K562 (cell line): Measurements from ENCODE around the gene TEPSIN. TPM values are rescaled to one million over a fixed set of nuclear protein-coding genes. Genes with fewer than 3 reads are reported as not detected.

Source experiments
- ARID2 ChIP-seq: fragments of 450-650 bp; IDR thresholded peaks from 2 replicates; pipeline ENCODE4 v1.6.1; 2017; ENCODE audit warnings: antibody characterized with exemption, mild to moderate bottlenecking
- CBX3 ChIP-seq, 2 experiments: IDR thresholded peaks; 1 replicate in 1 of 2; 2 replicates in 1 of 2; pipeline ENCODE4 v1.6.1; 2012; ENCODE audit warnings: inconsistent platforms in 2 of 2, low read length in 2 of 2, borderline replicate concordance in 1 of 2, control low read depth in 1 of 2
- DACH1 ChIP-seq: fragments of 450-650 bp; IDR thresholded peaks from 2 replicates; pipeline ENCODE4 v1.6.1; 2018; ENCODE audit not compliant: partially characterized antibody
- DEAF1 ChIP-seq: fragments of 450-650 bp; formaldehyde crosslinking; IDR thresholded peaks from 2 replicates; pipeline ENCODE4 v1.4.0; 2020; ENCODE audit warnings: mild to moderate bottlenecking, moderate library complexity
- HDAC2 ChIP-seq: fragments of 450-650 bp; IDR thresholded peaks from 2 replicates; pipeline ENCODE4 v1.6.1; 2016; ENCODE audit warnings: mild to moderate bottlenecking
- HDAC6 ChIP-seq: IDR thresholded peaks from 2 replicates; pipeline ENCODE4 v1.6.1; 2012; ENCODE audit warnings: low read depth, mild to moderate bottlenecking, control low read depth, inconsistent platforms, low read length, moderate library complexity
- L3MBTL2 ChIP-seq: fragments of 450-650 bp; IDR thresholded peaks from 2 replicates; pipeline ENCODE4 v1.6.1; 2016; ENCODE audit warnings: mild to moderate bottlenecking, moderate library complexity
- MBD1 ChIP-seq: fragments of 250-450 bp; sonication (Bioruptor Pico); IDR thresholded peaks from 2 replicates; pipeline ENCODE4 v1.8.0; 2022; ENCODE audit warnings: inconsistent platforms
- PRDM10 ChIP-seq: fragments of 450-650 bp; IDR thresholded peaks from 2 replicates; pipeline ENCODE4 v1.6.1; 2018; ENCODE audit not compliant: partially characterized antibody
- PYGO2 ChIP-seq: fragments of 450-650 bp; IDR thresholded peaks from 2 replicates; pipeline ENCODE4 v1.6.1; 2016; ENCODE audit warnings: mild to moderate bottlenecking, missing genetic modification characterization, moderate library complexity, missing compliant biosample characterization
- SP1 ChIP-seq: sonication (generic); formaldehyde crosslinking; IDR thresholded peaks from 2 replicates; pipeline ENCODE4 v1.8.1; 2022; ENCODE audit warnings: mild to moderate bottlenecking, missing genetic modification reagents
- SRSF7 ChIP-seq: fragments of 200-400 bp; formaldehyde crosslinking; optimal IDR thresholded peaks from 2 replicates; pipeline ENCODE3; 2017; ENCODE audit warnings: mild to moderate bottlenecking, low read depth, low read length
- TCF15 ChIP-seq: fragments of 250-450 bp; sonication (Bioruptor Pico); IDR thresholded peaks from 2 replicates; pipeline ENCODE4 v1.8.0; 2022; ENCODE audit warnings: moderate library complexity, mild to moderate bottlenecking, inconsistent platforms
- TCF7L2 ChIP-seq: fragments of 150-350 bp; IDR thresholded peaks from 2 replicates; pipeline ENCODE4 v1.6.1; 2016; ENCODE audit warnings: low read depth, mild to moderate bottlenecking, low read length, moderate library complexity
- ZNF277 ChIP-seq: fragments of 250-450 bp; sonication (Bioruptor Pico); IDR thresholded peaks from 2 replicates; pipeline ENCODE4 v1.8.0; 2022; ENCODE audit warnings: inconsistent platforms, mild to moderate bottlenecking, moderate library complexity, borderline replicate concordance
- ZNF280A ChIP-seq: fragments of 450-650 bp; IDR thresholded peaks from 2 replicates; pipeline ENCODE4 v1.6.1; 2018; ENCODE audit warnings: mild to moderate bottlenecking, low read depth; ENCODE audit not compliant: partially characterized antibody
- ZNF780A ChIP-seq: fragments of 250-450 bp; sonication (Bioruptor Pico); IDR thresholded peaks from 2 replicates; pipeline ENCODE4 v1.5.0; 2021; ENCODE audit warnings: mild to moderate bottlenecking
- polyA plus RNA-seq, 8 experiments: library from polyadenylated mRNA; depleted of rRNA in 4 of 8; stranded (reverse) in 5 of 8; unstranded in 3 of 8; fragments of >200 nt; fragmentation: Nextera tagmentation in 2 of 8; fragmentation: Illumina TruSeq in 1 of 8; extraction: Ambion mirVana in 2 of 8; extraction: Trizol in 1 of 8; gene quantifications; 2 replicates each; pipeline versions ENCODE4 v1.2.1 to v1.2.3, GENCODE V29; 2011 to 2014; ENCODE audit warnings: inconsistent platforms in 1 of 8, missing spikeins in 1 of 8
- total RNA-seq, 7 experiments: library from RNA; depleted of rRNA in 6 of 7; stranded (reverse); fragments of >200 nt in 6 of 7; fragmentation: Illumina TruSeq in 2 of 7; extraction: Trizol in 2 of 7; gene quantifications; 2 replicates each; pipeline versions ENCODE4 v1.2.1 to v1.2.3, GENCODE V29; 2011 to 2021; ENCODE audit warnings: low replicate concordance in 1 of 7

Gene TEPSIN
- total and polyA plus RNA-seq, 9 of the 15 experiments (the other 6 are each of a cell fraction or from before 2014, with no cell fraction given) = 0.80 to 29.8 (median 5.3) TPM

- TF ChIP-seq DEAF1 (CRISPR knock-in tag) (no peak), HDAC6 (no peak), SP1 (CRISPR knock-in tag) (peak; percentile 84), ZNF780A (CRISPR knock-in tag) (no peak), SRSF7 (no peak), ZNF280A (no peak), TCF15 (CRISPR knock-in tag) (no peak), PRDM10 (peak; percentile 13), TCF7L2 (no peak), PYGO2 (tag) (no peak), HDAC2 (no peak), ARID2 (no peak), ZNF277 (CRISPR knock-in tag) (no peak), MBD1 (CRISPR knock-in tag) (no peak), L3MBTL2 (peak; percentile 100), DACH1 (no peak), CBX3 (IDR thresholded peaks at IDR 0.05; ENCODE audit: borderline replicate concordance in 1 of 2, low read length in 2 of 2) (peak in 1 of 2 experiments; percentile 65; a peak in 1 of 3 replicates)
Observed at GRCh38 chr17:81222906-81223761, 15.7 kb downstream of the TEPSIN start, which contains the start of gene CEP131 (continued).
